Activated B cell treated with CpG ODN at 0.5 μM for 24 hours (primary cell): ENCODE measurements around the gene RCOR1. TPM values are rescaled to one million over a fixed set of nuclear protein-coding genes. Genes with fewer than 3 reads are reported as not detected.
A peak's percentile ranks its signal among the peaks of the same experiment; 100 is the strongest.

ENCODE experiments used
- ATAC-seq: fragments of 200-7000 bp; cut with Tn5 transposase; one replicate; pipeline ENCODE4 v1.10.0; 2021; ENCODE audit warnings: low read depth, mild to moderate bottlenecking, moderate library complexity
- CTCF ChIA-PET: fragments of 350-600 bp; sonication (Branson Sonifier 250); formaldehyde crosslinking; loops from one replicate; lab custom pipeline; 2021; ENCODE audit warnings: antibody characterized with exemption; lab: Charles Lee
- POLR2A ChIA-PET: fragments of 350-600 bp; sonication (Branson Sonifier 250); formaldehyde crosslinking; loops from one replicate; lab custom pipeline; 2021; ENCODE audit warnings: antibody characterized with exemption; lab: Charles Lee
- DNase-seq: peaks from one replicate; pipeline ENCODE4 v3.0.0; 2022
- H3K27ac Mint-ChIP-seq: one replicate; pipeline ENCODE4 v1.8.0; 2020; ENCODE audit warnings: mixed read lengths
- H3K27me3 Mint-ChIP-seq: one replicate; pipeline ENCODE4 v1.8.0; 2021; ENCODE audit warnings: mixed read lengths
- H3K36me3 Mint-ChIP-seq: one replicate; pipeline ENCODE4 v1.8.0; 2021; ENCODE audit warnings: low read depth, mixed read lengths
- H3K4me1 Mint-ChIP-seq: one replicate; pipeline ENCODE4 v1.8.0; 2021; ENCODE audit warnings: mixed read lengths
- H3K4me3 Mint-ChIP-seq: one replicate; pipeline ENCODE4 v1.8.0; 2020; ENCODE audit warnings: mild to moderate bottlenecking, mixed read lengths
- H3K9me3 Mint-ChIP-seq: one replicate; pipeline ENCODE4 v1.8.0; 2020; ENCODE audit warnings: mixed read lengths
- CTCF ChIP-seq: fragments of 200-600 bp; IDR thresholded peaks from one replicate; pipeline ENCODE4 v1.8.0; 2022; ENCODE audit warnings: antibody characterized with exemption, mild to moderate bottlenecking
- intact Hi-C: fragments of 100-400 bp; cut with micrococcal nuclease; formaldehyde crosslinking; loops from one replicate; pipeline ENCODE4 v1.15.1; 2024
- total RNA-seq: library from RNA; stranded (reverse); gene quantifications from 2 replicates; pipeline ENCODE4 v1.2.3, GENCODE V29; 2022

RCOR1 gene
- total RNA-seq, 1 donor from 2014 or later: 23.0 TPM

- POLR2A ChIA-PET: interaction anchor here (1.1 kb wide), 1 partner anchor 7 kb away, joined by 4 read pairs; no protein-coding TSS in a partner anchor
- H3K27me3 Mint-ChIP-seq: no peaks in the 10 kb centered on the region
- intact Hi-C loops: no loop called here
- no peak overlapping the region for H3K27ac Mint-ChIP-seq
- TF ChIP-seq CTCF: no peak
- H3K36me3 Mint-ChIP-seq: no peaks in the 10 kb centered on the region
- peaks cover 15% of the 10 kb centered on the region for H3K4me1 Mint-ChIP-seq
- no peak overlapping the region for H3K4me3 Mint-ChIP-seq
- no peaks in the 10 kb centered on the region for H3K9me3 Mint-ChIP-seq
- DNase-seq: no peak
- CTCF ChIA-PET: interaction anchor here (1.2 kb wide), 1 partner anchor 10 kb away, joined by 3 read pairs; no protein-coding TSS in a partner anchor
- no peak for ATAC-seq
Measured at GRCh38 chr14:102557434-102558226, 34.8 kb upstream of the RCOR1 start.

- POLR2A ChIA-PET: interaction anchor here (3.9 kb wide), 1 partner anchor 33 kb away, joined by 13 read pairs; no protein-coding TSS in a partner anchor
Measured at GRCh38 chr14:102558556-102558955, 33.9 kb upstream of the RCOR1 start.

GRCh38 chr14:102560458-102561261, 31.8 kb upstream of the RCOR1 start:
- no peaks in the 10 kb centered on the region for H3K36me3 Mint-ChIP-seq
- ATAC-seq (peak; percentile 51), DNase-seq (peak; percentile 36)
- CTCF ChIA-PET: no interaction called here
- H3K4me1 Mint-ChIP-seq: peaks cover 27% of the 10 kb centered on the region
- no peak overlapping the region for H3K4me3 Mint-ChIP-seq
- no peaks in the 10 kb centered on the region for H3K27me3 Mint-ChIP-seq
- intact Hi-C loops: no loop called here
- TF ChIP-seq CTCF: no peak
- POLR2A ChIA-PET: interaction anchor here (0.7 to 3.9 kb wide), 4 partner anchors 11 to 160 kb away, joined by 3 to 13 read pairs (median 6); no protein-coding TSS in a partner anchor
- no peaks in the 10 kb centered on the region for H3K9me3 Mint-ChIP-seq
- H3K27ac Mint-ChIP-seq: no peak overlapping the region

More at GRCh38 chr14:102558556-102558955, 33.9 kb upstream of the RCOR1 start:
- DNase-seq (no peak), ATAC-seq (no peak)
- TF ChIP-seq CTCF: no peak
- CTCF ChIA-PET: interaction anchor here (1.2 kb wide), 1 partner anchor 11 kb away, joined by 3 read pairs; no protein-coding TSS in a partner anchor
- Mint-ChIP-seq H3K4me3 (no peak overlapping the region), H3K4me1 (peaks cover 15% of the 10 kb centered on the region), H3K9me3 (no peaks in the 10 kb centered on the region), H3K27me3 (no peaks in the 10 kb centered on the region), H3K27ac (no peak overlapping the region), H3K36me3 (no peaks in the 10 kb centered on the region)
- intact Hi-C loops: no loop called here

GRCh38 chr14:102565331-102565887, 27.0 kb upstream of the RCOR1 start:
- Mint-ChIP-seq H3K27ac (peak overlapping the region; percentile 65), H3K27me3 (no peaks in the 10 kb centered on the region), H3K36me3 (no peaks in the 10 kb centered on the region), H3K4me3 (peak overlapping the region; percentile 51), H3K9me3 (no peaks in the 10 kb centered on the region), H3K4me1 (peaks cover 39% of the 10 kb centered on the region)
- no peak for DNase-seq
- intact Hi-C loops: loop anchor here (1.0 kb wide), 3 partner anchors 10 to 41 kb away; no protein-coding TSS in a partner anchor
- peak; percentile 68 for ATAC-seq
- ChIA-PET POLR2A (interaction anchor here (0.6 to 2.0 kb wide), 13 partner anchors 8 to 726 kb away, joined by 3 to 16 read pairs (median 4); no protein-coding TSS in a partner anchor), CTCF (interaction anchor here (1.2 to 1.3 kb wide), 2 partner anchors 41 kb away, joined by 3 to 4 read pairs; no protein-coding TSS in a partner anchor)
- TF ChIP-seq CTCF: no peak
